ENCODE measurements around the gene SPATA9. TPM values are rescaled to one million over a fixed set of nuclear protein-coding genes. Genes with fewer than 3 reads are reported as not detected.
A peak's percentile ranks its signal among the peaks of the same experiment; 100 is the strongest.

Gene SPATA9
- total RNA-seq, 2 experiments from 2014 or later = not detected

DNA sequence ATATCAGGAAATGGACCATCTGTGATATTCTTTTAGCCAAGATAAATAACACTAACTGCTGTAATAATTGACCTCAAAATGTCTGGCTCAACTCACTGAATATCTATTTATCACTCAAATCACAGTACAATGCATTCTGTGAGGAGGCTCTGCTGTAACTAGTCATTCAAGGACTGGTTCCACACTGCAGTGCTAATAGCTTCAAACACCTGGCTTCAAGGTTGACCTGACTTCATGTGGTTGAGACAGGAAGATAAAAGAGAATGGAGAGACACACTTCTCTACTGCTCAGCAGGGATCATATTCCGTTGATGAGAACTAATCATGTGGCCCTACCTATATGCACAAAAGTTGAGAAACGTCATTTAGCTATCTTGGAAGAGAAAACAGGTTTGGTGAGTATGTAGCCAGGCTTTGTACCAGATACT lies 45.0 kb upstream of the SPATA9 start:
- Histone ChIP-seq H3K27ac (ENCODE audit: low read depth, low read length, poor library complexity, severe bottlenecking) (no peak overlapping the region), H2AFZ (ENCODE audit: low read length) (peak overlapping the region; percentile 51; the same call in 1 of the 2 replicates), H3K9me2 (ENCODE audit: insufficient read depth, low read length) (no peaks in the 10 kb centered on the region), H3K36me3 (ENCODE audit: insufficient read depth, low read length) (no peaks in the 10 kb centered on the region), H3K4me2 (ENCODE audit: low read length) (no peak overlapping the region), H3K4me1 (ENCODE audit: insufficient read depth, low read length, poor library complexity, severe bottlenecking) (peaks cover 13% of the 10 kb centered on the region), H3K9me3 (ENCODE audit: low read length) (no peaks in the 10 kb centered on the region), H4K20me1 (ENCODE audit: insufficient read depth, low read length) (no peaks in the 10 kb centered on the region), H3K79me2 (ENCODE audit: insufficient read depth, low read depth, low read length) (no peaks in the 10 kb centered on the region), H3K4me3 (ENCODE audit: low read depth, low read length, poor library complexity, severe bottlenecking) (no peak overlapping the region)
- ChIA-PET CTCF (ENCODE audit: unreplicated experiment) (no interaction called here), POLR2A (interaction anchor here (0.9 kb wide), 1 partner anchor 10 kb away, joined by 3 read pairs; no protein-coding TSS in a partner anchor)
- TF ChIP-seq, protein P1, sequence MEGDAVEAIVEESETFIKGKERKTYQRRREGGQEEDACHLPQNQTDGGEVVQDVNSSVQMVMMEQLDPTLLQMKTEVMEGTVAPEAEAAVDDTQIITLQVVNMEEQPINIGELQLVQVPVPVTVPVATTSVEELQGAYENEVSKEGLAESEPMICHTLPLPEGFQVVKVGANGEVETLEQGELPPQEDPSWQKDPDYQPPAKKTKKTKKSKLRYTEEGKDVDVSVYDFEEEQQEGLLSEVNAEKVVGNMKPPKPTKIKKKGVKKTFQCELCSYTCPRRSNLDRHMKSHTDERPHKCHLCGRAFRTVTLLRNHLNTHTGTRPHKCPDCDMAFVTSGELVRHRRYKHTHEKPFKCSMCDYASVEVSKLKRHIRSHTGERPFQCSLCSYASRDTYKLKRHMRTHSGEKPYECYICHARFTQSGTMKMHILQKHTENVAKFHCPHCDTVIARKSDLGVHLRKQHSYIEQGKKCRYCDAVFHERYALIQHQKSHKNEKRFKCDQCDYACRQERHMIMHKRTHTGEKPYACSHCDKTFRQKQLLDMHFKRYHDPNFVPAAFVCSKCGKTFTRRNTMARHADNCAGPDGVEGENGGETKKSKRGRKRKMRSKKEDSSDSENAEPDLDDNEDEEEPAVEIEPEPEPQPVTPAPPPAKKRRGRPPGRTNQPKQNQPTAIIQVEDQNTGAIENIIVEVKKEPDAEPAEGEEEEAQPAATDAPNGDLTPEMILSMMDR (conservative IDR thresholded peaks at IDR 0.05; ENCODE audit: low read length) = no peak
- TF ChIP-seq EZH2phosphoT487 (IDR thresholded peaks at IDR 0.05; ENCODE audit: borderline replicate concordance, low read depth, low read length) = no peak
- DNase-seq (ENCODE audit: low spot score) = peak; percentile 52
- intact Hi-C loops (cut with micrococcal nuclease; ENCODE audit: unreplicated experiment) = no loop called here
- BruUV-seq (replicated peaks) = no TSS peak

DNA sequence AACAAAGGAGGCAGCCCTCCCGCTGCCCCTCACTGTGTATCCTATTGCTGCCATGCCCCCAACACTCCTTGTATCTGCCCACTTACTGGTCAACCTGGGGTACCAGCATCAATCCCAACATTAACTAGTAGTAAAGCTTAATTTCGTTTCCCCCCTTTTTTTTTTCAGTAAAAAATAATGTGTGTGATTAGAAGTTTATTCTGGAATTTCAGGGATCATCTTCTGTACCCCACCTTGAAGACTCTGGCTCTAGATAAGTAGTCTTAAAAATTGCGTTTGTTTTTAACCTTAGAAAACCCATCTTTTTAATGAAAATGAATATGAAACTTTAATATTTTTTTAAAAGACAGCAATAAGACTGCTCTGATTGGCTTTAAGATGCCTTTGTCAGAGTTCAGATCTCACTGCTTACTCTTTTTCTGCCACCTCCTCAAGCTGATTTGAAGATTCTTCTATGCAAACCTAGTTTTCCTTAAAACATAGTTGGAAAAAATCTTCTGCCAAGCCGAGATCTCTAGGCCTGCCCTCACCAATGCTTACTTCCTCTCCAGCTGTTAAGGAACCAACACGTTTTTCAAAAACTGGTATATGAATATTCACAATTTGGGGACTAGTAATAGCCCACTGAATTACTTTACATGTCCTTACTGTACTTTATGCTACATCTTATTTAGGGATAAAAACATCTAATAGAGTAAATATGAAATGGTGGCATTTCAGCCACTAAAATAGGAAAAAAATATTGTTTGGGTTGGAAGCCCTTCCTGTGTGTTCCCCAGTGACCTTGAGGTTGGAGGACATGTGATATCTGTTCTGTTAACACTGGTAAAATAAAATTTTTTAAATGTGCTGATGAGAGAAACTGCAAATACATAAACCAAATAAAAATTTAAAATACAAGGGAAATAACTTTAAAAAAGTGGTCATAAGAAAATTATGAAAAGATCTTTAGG lies 44.3 kb upstream of the SPATA9 start:
- no peaks in the 10 kb centered on the region for H4K20me1 ChIP-seq (ENCODE audit: insufficient read depth, low read length)
- H3K4me3 ChIP-seq (ENCODE audit: low read depth, low read length, poor library complexity, severe bottlenecking) = no peak overlapping the region
- no peaks in the 10 kb centered on the region for H3K36me3 ChIP-seq (ENCODE audit: insufficient read depth, low read length)
- H3K27ac ChIP-seq (ENCODE audit: low read depth, low read length, poor library complexity, severe bottlenecking) = no peak overlapping the region
- intact Hi-C loops (cut with micrococcal nuclease; ENCODE audit: unreplicated experiment) = no loop called here
- CTCF ChIA-PET (ENCODE audit: unreplicated experiment) = no interaction called here
- peak overlapping the region; percentile 51; the same call in 1 of the 2 replicates for H2AFZ ChIP-seq (ENCODE audit: low read length)
- POLR2A ChIA-PET = interaction anchor here (0.9 kb wide), 1 partner anchor 9 kb away, joined by 3 read pairs; no protein-coding TSS in a partner anchor
- peaks cover 13% of the 10 kb centered on the region for H3K4me1 ChIP-seq (ENCODE audit: insufficient read depth, low read length, poor library complexity, severe bottlenecking)
- DNase-seq (ENCODE audit: low spot score) = no peak
- TF ChIP-seq EZH2phosphoT487 (IDR thresholded peaks at IDR 0.05; ENCODE audit: borderline replicate concordance, low read depth, low read length) = no peak
- TF ChIP-seq, protein P1 (conservative IDR thresholded peaks at IDR 0.05; ENCODE audit: low read length) = no peak
- no TSS peak for BruUV-seq (replicated peaks)
- H3K4me2 ChIP-seq (ENCODE audit: low read length) = 0 out of 2 replicates have a peak overlapping the region, but pooled peaks have one; percentile 11
- H3K9me2 ChIP-seq (ENCODE audit: insufficient read depth, low read length) = no peaks in the 10 kb centered on the region
- H3K9me3 ChIP-seq (ENCODE audit: low read length) = no peaks in the 10 kb centered on the region
- H3K79me2 ChIP-seq (ENCODE audit: insufficient read depth, low read depth, low read length) = no peaks in the 10 kb centered on the region
